Left lobe of liver (tissue), 2 donors: ENCODE measurements around the gene PRDM15. TPM values are rescaled to one million over a fixed set of nuclear protein-coding genes. Genes with fewer than 3 reads are reported as not detected.

ENCODE experiments used
- ATAC-seq: fragments of 200-7000 bp; cut with Tn5 transposase; one replicate; pipeline ENCODE4 v1.9.1; 2020; ENCODE audit warnings: mild to moderate bottlenecking, moderate library complexity
- DNase-seq: peaks from one replicate; pipeline ENCODE4 v3.0.0-alpha.2; 2020; ENCODE audit warnings: low spot score
- total RNA-seq: library from RNA; stranded (reverse); gene quantifications from one replicate; pipeline ENCODE4 v1.2.1, GENCODE V29; 2021
- donor health status: DM: no; HTN: no; CAD: no; lungs with moderate emphysema.
- donor health status: DM: no; HTN: yes; CAD: no.

PRDM15 gene
- total RNA-seq, 1 donor from 2014 or later, result 3.2 TPM

DNA sequence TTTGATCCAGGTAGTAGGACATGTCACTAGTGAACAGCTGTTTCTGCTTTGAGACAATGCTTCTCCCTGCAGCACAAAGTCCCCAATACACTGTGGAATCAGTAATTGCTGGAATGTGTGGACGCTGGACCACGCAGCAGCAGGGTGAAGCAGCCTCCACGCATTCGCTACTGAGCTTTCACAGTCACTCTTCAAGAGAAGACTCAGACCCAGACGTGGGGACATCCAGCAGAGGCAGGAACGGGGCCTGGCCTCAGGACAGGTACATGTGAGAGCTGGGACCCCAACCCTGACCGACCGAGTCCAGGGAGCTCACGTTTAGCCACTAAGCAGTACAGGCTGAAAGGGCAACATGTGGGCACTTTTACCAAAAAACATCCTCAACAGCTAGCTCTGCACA lies 34.1 kb upstream of the PRDM15 start:
- DNase-seq (no peak), ATAC-seq (no peak)

DNA sequence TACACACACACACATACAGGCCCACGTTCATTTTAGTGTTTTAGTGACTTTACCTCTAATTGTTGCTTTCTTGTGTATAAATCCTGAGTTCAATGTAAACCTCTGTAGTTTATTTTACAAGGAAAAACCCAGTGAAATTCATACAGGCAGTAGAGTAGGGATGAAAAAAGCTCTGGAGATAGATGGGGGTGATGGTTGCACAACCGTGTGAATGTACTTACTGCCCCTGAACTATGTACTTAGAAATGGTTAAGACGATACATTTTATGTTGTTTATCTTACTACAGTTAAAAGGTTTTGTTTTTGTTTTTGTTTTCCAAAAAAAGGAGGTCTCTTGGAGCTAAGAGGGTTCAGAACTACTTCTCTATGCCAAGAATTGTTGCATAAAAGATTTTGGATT lies 29.7 kb upstream of the PRDM15 start:
- DNase-seq (no peak), ATAC-seq (no peak)

DNA sequence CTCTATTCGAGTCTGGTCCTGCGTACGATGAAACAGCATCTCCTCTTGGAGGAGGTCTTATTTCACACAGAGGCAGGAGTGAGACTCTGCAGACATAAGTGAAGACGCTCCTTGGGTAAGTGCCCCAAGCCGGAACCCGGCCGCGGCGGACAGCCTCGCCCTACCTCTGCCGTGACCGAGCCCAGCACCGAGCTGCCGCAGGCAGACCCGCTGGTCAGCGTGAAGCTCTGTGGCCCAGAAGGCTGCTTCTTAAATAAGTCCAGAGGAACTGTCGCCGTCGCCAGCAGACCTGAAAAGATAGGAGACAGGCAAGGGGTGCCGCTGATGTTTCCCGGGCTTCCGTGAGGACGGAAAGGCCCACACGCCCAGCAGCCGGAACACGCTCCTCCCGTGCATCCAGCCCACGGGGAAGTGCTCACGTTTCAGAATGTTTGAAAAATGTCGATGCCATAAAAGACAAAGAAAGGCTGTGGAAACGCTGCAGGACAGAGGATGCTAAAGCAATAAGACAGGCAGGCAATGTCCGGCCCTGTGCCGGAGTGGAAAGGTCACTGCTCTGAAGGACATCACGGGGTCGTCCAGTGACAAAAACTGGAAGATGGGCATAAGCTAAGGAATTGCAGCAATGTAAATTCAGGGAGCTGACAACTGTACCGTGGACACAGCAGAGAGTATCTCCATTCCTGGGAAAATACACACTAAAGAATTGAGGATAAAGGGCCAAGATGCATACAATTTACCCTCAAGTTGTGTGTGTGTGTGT lies 28.5 kb upstream of the PRDM15 start:
- no peak for ATAC-seq

DNA sequence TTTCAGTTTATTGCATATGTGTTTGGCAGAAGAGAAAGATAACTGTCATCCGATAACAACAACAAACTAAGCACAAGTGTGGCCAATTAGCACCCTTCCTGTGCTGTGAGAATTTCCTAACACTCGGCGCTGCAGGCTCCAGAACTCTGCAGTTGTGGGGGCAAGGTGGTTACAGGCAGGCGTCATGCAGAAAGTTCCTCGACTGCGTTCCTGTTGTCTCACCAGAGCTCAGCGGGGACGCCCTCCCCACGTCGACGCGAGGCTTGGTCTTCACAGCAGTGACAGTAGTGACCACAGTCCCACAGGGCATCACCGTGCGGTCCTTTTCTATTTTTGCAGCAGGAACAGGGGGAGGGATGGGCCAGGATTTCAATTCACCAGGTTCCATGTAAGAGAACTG lies 27.6 kb upstream of the PRDM15 start:
- no peak for DNase-seq
- no peak for ATAC-seq

More for the DNA sequence above, 28.5 kb upstream of the PRDM15 start:
- DNase-seq, result no peak

DNA sequence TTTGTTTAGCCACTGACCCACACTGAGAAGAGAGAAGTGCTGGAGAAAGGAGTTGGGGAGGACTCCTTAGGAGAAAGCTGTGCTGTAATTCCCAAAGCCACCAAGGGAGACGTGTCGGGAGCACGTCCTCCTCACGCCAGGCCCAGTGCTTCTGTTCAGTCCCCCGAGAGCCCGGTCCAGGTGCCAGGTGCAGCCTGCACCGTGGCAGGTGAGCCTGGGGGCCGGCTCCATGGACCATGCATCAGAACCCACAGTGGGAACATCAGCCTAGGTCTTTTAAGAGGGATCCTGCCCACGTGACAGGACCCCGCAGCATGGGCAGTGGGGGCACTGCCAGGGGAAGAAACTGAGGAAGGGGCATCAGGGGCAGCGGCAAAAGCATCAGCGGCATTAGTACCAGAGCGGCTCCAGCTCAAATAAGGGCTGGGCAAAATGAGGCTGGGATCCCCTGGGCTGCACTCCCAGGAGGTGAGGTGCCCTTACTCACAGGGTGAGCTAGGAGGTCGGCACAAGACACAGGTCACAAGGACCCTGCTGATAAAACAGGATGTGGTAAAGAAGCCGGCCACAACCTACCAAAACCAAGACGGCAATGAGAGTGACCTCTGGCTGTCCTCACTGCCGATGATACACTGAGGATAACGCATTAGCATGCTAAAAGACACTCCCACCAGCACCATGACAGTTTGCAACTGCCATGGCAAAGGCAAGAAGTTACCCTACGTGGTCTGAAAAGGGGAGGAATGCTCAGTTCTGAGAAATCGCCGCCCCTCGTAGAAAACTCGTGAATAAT lies 24.6 kb upstream of the PRDM15 start:
- ATAC-seq (no peak), DNase-seq (no peak)

DNA sequence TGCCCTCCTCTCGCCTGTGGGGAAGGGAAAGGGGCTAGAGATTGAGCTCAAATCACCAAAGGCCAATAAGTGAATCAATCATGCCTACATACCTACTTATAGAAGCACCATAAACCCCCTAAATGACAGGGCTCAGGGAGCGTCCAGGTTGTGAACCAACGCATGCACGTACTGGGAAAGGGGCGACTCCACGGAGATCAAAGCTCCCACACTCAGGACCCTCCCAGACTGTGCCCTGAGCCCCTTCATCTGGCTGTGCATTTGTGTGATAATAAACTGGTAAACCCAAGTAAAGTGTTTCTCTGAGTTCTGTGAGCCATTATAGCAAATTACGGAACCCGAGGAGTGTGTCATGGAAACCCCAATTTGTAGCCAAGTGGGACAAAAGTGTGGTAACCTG lies 23.8 kb upstream of the PRDM15 start:
- ATAC-seq (no peak), DNase-seq (no peak)

DNA sequence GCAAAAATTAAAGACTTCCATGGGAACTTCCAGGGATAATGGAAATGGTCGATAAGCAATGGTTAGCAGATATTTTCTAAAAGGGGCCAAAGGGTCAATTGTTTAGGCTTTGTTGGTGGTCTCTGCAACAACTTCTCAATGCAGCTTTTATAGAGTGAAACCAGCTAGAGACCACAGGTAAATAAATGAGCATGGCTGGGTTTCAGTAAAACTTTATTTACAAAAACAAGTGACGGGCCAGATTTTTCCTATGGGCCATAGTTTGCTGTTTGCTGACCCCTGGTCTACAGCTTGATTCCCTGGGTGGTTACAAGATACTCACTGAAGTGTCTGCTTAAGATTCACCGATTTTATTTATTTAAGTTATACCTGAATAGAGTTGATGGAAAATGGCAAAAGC lies 22.6 kb upstream of the PRDM15 start:
- ATAC-seq, result no peak
- DNase-seq, result no peak

DNA sequence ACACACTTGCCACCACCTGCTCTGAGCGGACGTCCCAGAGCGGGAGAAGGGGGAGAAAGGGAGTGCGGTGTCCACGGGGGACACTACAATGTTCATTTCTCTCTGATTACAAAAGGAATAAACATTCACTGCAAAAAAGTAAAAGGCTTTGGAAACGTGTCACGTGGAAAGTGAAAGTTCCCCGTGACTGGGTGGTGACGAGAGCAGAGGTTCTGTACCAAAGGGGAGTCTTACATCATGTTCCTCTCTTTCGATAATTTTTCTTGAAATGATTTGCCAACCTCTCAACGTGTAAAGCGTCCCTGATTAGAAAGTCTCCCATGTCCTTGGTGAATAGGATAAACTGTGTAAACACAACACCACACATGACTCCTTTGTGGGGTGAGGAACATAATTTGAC lies 22.0 kb upstream of the PRDM15 start:
- ATAC-seq (no peak), DNase-seq (no peak)

DNA sequence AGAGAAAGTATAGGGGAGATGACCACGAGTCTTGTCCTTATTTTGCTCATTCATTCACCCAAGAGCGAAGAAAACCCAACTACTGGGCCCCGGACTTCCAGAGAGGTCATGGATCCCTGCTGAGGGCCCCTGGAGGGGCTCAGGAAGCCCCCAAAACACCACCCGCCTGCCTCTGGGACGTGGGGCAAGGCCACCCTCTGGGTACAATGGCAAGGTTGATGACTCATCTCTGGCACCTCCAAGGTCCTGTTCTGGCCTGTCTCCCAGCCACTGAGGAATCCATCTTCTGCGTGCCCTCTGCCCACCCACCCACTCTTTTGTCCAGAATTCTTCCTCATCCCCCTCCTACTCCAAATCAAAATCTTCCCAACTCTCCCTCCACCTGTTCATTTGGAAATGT lies 21.3 kb upstream of the PRDM15 start:
- ATAC-seq, result no peak
- no peak for DNase-seq

DNA sequence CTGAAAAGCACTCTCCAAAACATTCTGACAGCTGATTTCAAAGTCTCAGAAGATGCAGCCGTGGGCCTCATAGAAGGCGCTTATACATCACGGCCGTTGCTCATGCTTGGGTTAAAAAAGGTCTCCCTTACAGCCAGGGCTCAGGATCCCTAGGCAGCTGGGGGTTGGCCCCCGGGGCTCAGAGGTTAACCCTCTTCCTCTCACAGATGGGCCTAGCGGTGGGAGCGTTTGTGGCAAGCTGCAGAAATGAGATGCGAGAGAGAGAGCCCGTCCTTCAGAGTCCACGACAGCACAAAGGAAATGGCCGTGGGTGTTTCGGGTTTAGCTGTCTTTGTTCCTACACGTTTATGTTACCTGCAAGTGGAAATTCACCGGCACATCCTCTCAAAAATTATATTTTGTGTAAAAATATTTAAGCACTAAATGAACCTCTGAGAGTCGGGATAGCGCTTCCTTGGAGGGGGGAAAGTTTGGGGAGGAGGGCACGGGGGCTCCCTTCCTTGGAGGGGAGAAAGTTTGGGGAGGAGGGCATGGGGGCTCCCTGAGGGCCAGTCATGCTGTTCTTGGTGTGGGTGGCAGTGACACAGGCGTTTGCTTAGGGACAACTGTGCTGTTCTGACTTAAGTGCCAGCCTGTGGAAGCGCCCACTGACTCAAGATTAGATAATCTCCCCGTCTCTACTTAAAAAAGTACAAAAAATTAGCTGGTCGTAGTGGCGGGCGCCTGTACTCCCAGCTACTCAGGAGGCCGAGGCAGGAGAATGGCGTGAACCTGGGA lies 20.5 kb upstream of the PRDM15 start:
- no peak for DNase-seq
- no peak for ATAC-seq

DNA sequence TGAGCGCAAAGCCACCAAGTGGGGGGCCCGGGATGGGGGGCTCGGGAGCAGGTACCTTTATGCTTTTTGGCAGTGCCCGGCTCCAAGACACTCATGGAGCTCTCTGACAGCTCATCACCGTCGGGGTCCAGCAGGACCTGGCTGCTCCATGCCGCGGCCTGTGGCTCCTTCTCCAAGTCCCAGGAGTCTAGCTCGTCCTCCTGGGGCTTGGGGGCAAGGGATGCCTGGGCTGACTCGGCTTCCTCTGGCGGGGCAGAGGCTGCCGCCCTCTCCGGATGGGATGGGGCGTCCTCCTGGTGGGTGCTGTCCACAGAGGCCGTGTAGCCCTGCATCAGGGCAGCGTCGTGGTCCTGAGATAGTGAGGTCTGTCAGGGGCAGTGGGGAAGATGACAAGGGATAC lies 19.9 kb upstream of the PRDM15 start:
- DNase-seq (no peak), ATAC-seq (no peak)

DNA sequence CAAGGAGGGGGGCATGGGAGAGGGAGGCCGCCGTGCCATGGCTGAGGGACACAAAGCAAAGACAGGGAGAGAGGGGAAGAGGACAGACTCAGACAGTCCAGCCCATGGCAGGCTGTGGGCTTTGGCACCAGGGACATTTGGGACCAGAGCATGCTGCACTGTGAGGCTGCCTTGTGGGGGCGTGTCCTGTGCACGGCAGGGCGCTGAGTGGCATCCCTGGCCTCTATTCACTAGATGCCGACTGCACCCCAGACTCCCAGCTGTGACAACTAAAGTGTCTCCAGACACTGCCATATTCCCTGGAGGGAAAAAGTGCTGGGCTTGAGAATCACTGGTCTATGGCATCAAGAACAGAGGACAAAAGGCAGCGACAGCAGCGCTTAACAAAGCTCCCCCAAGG lies 18.6 kb upstream of the PRDM15 start:
- ATAC-seq (no peak), DNase-seq (no peak)

DNA sequence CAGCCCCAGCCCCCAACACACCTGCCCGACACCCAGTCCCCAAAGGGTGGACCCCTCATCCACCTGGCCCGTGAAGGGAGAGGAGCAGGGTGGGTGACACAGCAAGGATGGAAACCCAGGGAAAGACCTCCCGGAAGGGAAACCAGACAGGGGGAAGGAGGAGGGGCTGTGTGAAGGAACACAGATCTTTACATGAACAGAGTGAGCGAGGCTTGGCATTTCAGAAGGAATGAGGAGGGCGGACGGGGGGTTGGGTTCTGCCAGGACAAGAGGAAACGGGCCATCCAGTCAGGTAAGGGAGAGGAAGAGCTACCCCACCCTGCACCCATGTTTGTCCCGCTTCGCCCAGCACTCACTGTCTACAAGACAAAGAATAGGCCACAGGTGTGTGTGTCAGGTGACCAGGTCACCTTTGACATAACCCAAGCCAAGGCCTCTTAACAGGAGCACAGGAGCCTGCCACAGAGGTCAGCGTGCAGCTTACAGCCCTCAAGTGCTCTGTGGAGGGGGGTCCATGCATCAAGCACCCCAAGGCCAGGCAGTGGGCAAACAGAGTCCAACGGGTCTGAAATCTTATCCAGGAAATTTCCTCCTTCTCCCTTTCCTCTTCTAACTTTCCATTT lies 18.0 kb upstream of the PRDM15 start:
- ATAC-seq, result no peak

DNA sequence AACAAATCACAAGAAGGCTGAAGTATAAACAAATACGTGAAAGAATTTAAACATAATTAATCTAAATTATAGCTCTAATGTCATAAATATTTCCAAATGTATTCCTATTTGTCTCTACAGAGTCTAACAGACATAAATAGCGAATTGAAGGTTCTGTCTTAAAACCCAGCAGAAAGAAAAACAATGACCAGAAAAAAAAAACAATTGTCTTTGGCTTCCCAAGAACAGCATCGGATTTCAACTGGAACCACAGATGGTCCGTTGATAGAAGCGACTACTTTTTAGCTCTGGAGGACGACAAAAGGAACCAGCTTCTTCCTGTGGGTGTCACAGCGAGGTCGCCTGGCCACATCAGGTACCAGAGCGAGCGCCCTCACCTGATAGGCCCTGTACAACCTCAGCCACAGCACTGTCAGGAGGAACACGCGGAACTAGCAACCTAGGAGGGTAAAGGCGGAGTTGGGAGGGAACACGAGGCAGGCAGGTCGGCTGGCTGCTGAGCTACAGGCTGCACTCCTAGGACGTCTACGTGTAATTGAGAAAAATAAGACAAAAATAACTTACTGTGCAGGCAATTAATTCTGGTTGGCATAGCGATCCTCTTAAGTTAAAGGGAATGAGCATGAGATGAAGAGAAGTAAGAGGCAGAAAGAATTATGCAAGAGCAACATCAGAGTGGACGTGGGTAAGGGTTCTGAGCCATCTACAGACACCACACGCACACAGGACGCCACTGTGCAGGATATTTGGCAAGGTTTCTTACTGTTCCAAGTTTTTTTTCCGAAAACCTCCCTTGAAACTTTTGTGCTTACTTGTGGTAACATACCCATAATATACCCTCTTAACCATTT lies 16.7 kb upstream of the PRDM15 start:
- ATAC-seq, result no peak
- DNase-seq, result no peak

More for the DNA sequence above, 18.0 kb upstream of the PRDM15 start:
- no peak for DNase-seq

DNA sequence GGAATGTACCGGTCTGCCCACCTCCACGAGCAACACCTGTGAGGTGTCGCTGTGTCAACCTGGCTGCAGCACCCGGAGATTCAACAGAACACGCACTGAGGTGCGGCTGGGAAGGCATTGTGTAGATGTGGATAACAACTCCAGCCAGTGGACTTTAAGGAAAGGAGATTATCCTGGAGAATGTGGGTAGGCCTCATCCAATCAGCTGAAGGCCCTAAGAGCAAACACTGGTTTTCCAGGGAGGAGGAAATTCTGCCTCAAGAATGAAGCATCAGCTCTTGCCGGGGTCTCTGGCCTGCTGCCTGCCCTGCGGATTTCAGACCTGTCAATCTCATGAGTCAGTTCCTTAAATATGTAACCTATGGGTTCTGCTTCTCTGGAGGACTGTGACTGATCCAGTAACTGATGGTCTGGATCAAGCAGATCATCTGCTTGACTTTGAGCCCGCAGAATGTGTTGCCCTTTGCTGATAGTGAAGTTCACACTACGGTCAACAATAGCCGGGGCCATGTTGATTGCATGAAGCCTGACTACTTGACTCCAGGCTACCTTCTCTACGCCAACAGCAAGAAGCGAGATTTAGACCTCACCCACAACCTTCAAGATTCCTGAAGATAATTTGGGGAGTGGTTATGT lies 15.9 kb upstream of the PRDM15 start:
- DNase-seq, result no peak
- ATAC-seq, result no peak

DNA sequence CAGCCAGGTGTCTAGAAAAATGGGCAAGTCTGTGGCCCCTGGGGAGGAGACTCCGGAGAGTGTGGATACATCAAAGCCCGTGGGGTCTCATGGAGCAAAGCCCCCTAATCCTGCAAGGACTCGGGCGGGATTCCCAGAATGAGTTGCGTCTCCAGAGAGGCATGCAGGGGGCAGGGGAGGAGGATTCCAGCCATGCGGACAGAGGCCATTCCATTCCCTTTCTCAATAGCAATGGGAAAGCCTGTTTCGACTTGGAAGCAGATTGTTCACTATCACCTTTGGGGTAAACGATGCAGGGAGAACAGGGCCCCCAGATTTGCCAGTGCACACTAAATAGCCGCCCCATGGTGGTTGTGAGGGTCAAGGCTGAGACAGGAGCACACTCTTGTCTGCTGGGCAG lies 15.4 kb upstream of the PRDM15 start:
- DNase-seq, result no peak
- ATAC-seq, result no peak

DNA sequence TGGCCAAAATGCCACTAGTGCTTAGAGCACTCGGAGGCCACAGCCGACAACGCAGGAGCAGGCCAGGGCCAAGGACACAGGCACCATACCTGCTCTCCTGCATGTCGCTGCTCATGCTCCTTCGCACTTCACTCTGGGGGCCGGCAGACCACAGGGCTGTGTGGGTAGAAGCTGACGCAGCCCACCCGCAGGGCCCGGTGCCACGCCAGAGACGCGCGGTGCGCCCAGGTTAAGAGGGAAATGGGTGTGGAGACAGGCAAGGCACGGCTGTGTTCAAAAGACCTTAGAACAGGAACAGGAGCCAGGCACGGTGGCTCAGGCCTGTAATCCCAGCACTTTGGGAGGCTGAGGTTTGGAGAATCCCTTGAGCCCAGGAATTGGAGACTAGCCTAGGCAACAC lies 13.6 kb upstream of the PRDM15 start:
- ATAC-seq, result no peak
- no peak for DNase-seq

DNA sequence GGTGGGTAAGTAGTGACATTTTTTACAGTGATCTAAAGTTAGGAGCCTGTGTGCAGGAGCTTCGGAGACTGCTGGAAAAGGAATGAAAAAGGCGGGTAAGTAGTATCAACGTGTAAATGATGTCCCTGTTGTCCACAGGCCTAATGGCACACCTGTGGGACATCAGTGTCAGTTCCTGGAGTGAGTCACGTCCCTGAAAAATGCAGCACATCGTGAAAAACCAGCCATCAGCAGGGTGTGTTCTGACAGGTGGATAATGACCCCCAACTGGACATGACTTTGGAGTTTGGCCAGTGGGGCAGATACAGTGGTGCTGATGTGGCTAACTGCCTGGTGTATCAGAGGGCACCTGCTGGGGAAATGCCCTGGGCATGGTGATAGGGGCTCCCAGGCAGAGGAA lies 12.0 kb upstream of the PRDM15 start:
- DNase-seq (no peak), ATAC-seq (no peak)

DNA sequence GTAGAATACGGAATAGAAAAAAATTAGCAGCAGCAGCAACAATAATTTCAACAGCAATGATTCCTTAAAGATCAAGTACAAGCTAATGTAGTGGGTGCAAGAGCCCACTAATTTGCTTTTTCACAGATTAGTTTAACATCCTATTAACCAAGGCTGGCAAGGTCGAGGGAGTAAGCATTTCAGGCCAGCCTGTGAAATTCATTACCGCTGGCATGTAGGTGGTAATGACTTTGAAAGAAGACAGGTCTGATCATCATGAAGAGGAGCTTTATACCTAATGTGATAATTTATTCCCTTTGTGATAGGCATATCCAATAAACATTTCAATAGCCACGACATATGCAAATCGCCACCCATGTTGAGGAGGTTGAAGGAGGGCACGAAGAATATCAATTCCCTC lies 11.2 kb upstream of the PRDM15 start:
- no peak for ATAC-seq
- no peak for DNase-seq
